ENCODE results near the gene NELFB.

DNA sequence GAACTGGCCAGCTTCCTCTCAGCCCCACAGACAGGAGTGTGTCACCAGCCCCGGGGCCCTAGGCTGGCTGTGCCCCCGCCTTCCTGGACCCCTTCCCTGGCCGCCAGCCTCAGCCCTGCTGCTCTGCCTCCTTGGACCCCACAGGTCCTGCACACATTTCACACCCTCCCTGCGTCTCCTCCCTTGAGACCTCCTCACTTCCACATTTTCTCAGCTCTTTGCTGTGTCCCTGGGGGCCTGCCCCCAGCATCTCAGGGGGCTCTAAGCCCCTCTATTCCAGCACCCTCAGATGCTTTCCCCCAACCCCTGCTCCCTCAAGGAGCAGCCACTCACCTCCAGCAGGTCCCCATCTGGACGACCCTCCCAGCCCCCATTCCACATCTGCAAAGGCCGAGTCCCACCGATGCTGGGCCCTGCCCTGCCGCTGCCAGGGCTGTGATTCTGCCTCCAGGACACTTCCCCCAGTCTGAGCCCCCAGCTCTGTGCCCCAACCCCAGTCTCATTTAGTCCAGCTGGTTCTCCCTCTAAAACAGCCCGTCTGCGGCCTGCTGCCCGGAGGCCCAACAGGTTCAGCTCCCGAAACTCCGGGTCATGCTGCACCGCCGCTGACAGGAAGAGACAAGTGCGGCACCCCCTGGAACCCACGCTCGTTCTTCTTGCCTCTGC, 20.2 kb upstream of the NELFB start:
- TF ChIP-seq, protein P1, sequence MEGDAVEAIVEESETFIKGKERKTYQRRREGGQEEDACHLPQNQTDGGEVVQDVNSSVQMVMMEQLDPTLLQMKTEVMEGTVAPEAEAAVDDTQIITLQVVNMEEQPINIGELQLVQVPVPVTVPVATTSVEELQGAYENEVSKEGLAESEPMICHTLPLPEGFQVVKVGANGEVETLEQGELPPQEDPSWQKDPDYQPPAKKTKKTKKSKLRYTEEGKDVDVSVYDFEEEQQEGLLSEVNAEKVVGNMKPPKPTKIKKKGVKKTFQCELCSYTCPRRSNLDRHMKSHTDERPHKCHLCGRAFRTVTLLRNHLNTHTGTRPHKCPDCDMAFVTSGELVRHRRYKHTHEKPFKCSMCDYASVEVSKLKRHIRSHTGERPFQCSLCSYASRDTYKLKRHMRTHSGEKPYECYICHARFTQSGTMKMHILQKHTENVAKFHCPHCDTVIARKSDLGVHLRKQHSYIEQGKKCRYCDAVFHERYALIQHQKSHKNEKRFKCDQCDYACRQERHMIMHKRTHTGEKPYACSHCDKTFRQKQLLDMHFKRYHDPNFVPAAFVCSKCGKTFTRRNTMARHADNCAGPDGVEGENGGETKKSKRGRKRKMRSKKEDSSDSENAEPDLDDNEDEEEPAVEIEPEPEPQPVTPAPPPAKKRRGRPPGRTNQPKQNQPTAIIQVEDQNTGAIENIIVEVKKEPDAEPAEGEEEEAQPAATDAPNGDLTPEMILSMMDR (IDR thresholded peaks at IDR 0.05; ENCODE audit: low read length): no peak
- no peak for TF ChIP-seq EZH2 (IDR thresholded peaks at IDR 0.05; ENCODE audit: borderline replicate concordance, low read length)

All from OCI-LY1 (cell line).